Right hindlimb (tissue), 1 donor: ENCODE results near the gene TOGARAM1.

Experiments used
- DNase-seq: peaks from one replicate; pipeline ENCODE4 v3.0.0-alpha.2; 2018

TOGARAM1 gene

GRCh38 chr14:44961554-44962333 lies at the start of gene TOGARAM1, which contains the start of gene KLHL28:
TOGARAM1 (plus strand) TSS chr14:44962190; CDS start chr14:44962422, 232 bp downstream.
KLHL28 (minus strand) TSS chr14:44961947; CDS start chr14:44945928, 16,019 bp downstream.
- peak; percentile 99 for DNase-seq

DNA sequence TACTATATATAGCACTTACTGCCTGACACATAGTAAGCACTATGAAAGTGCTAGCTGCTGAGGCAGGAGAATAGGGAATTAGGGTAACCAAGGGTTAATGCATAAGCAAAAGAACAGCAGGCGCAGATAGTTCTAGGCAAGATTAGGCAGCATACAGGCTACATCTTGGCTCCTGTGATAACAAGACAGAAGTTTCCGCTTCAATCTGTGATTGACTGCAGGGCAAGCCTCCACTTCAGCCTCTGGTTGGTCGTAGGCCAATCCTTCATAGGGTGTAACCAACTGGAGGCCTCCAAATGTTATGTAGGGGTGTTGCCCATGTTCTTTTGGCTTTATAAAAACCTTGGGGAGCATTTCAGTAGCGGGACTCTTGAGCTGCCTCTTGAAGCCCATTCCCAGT lies 47.1 kb upstream of the TOGARAM1 start:
- DNase-seq: peak; percentile 53

GRCh38 chr14:44928793-44929192 lies 33.2 kb upstream of the TOGARAM1 start:
- no peak for DNase-seq

DNA sequence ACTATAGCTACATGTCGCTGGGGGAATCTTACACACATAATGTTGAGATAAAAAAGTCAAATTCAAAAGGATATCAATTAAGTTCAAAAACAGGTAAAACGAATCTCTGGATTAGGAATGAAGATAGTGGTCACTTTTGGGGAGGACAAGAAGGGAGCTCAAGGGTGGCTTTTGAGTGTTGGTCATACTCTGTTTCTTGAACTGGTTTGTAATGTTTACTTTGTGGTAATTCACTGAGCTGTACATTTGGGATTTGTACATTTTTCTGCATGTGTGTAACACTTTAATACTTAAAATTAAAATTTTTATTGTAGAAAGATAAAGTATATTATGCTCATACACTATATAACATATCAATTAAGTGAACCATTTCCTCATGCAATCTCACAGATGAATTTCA lies 26.8 kb upstream of the TOGARAM1 start:
- DNase-seq: no peak

DNA sequence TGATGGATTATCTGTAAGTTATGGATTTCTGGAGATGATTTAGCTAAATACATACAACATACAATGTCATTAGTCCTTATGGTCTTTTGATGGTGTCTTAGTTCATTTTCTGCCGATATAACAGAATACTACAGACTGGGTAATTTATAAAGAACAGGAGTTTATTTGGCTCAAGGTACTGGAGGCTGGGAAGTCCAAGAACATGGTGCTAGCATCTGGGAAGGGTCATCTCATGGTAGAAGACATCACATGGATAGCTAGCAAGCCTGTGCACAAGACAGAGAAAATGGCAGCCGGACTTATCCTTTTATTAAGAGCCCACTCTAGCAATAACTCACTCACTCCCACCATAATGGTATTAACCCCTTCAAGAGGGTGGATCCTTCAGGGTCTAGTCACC lies 24.4 kb upstream of the TOGARAM1 start:
- no peak for DNase-seq

GRCh38 chr14:44940211-44940610 lies 21.8 kb upstream of the TOGARAM1 start:
- no peak for DNase-seq

DNA sequence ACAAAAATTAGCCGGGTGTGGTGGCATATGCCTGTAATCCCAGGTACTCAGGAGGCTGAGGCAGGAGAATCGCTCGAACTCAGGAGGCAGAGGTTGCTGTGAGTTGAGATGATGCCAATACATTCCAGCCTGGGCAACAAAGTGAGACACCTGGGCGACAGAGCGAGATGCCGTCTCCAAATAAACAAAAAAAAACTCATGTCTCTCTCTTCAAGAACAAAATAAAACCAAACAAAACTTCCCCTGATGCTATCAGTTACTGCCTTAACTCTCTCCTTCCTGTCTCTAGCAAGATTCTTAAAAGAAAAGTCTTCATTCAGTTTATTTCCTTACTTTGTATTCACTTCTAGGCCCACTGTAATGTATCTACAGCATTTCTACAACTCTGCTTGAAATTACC lies 21.0 kb upstream of the TOGARAM1 start:
- DNase-seq: no peak

DNA sequence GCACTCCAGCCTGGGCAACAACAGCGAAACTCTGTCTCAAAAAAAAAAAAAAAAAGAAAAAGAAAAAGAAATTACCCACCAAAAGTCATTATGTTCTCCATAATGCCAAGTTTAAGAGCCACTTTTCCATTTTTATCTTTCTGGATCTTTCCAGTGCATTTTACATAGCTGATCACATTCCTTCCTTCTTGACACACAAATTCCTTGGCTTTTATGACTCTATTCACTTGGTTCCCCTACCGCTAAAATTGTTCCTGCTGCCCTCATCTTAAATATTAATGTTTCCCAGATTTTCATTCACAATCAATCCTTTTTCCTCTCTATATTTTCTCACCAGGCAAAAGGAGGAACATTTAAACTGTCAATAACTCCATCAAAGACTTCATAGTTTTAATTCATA lies 20.4 kb upstream of the TOGARAM1 start:
- DNase-seq: no peak

GRCh38 chr14:44942436-44942835 lies 19.6 kb upstream of the TOGARAM1 start:
- DNase-seq: no peak

DNA sequence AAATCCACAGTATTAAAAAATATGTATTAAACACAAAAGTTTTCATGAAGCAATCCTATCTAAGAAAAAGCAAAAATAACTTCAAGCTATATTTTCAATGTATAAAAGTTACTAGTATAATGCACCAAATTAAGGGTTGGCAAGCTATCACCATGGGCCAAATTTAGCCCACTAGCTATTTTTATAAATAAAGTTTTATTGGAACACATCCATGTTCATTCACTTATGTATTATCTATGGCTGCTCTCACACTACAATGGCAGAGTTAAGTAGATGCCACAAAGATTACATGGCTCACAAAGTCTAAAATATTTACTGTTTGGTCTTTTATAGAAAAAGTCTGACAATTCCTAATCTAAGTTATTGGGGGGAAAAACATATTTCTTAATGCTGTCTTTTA lies 17.9 kb upstream of the TOGARAM1 start:
- DNase-seq: no peak

DNA sequence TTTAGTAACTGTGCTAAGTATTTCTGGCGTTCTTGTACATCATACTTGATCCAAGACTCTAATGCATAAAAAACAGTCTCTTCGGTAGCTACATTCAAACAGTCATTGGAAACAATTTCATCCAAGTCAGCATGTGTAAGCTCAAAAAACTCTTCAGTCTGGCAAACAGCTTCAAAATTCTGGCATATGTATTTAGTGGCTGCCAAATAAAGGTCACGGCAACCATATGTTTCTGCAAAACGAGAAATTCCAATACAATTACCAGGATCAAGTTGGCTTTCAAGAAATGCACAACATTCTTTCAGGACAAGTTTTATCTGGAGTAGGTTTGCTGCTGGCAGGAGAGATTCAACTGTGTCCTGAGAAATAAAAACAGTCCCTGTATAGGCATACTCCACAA lies 16.7 kb upstream of the TOGARAM1 start:
- no peak for DNase-seq

GRCh38 chr14:44951051-44951450 lies 10.9 kb upstream of the TOGARAM1 start:
- DNase-seq: no peak

DNA sequence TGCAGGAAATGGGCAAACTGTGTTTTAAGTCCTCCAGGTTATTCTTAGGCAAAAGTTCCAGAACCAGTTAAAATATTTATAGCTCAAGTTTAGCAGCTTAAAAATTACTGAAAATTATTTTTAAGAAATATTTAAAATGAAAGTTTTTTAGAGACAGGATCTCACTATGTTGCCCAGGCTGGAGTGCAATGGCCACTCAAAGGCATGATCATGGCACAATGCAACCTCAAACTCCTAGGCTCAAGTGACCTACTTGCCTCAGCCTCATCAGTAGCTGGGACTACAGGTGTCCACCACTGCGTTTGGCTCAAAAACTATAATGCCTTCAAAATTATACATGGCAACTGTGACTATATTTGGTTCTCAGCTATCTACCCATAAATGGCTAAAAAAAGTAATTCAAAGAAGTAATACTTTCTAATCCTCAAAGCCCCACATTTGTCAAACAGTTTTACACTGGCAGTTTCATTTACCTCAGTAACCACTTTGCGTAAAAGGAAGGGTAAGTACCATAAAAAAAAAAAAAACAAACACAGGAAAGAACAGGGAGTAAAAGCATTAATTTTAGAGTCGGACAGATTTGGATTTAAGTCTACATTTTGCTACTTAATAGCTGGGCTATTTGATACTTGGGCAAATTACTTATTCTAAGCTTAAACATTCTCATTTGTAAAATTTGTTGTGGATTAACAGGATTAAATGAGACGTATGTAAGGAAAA lies 9.4 kb upstream of the TOGARAM1 start:
- no peak for DNase-seq

DNA sequence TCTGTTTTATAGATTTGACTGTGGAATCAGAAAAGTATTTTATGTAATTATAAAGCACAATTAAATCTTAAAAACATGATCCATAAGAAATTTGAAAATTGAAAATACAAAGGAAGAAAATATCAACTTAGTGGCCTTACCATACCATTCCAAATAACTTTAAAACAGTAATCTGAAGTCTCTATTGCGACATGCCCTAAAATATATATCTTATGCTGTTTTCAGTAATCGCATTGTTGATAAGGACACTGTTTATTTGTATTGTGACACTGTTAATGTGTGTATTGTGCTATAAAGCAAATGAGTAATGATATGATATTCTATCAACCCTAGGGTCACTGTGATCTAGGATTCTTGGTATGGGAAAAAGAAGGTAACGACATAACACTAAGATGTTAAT lies 7.2 kb upstream of the TOGARAM1 start:
- no peak for DNase-seq

GRCh38 chr14:44955528-44955927 lies 6.5 kb upstream of the TOGARAM1 start:
- DNase-seq: no peak

- DNase-seq: no peak
Measured at GRCh38 chr14:44956866-44957265, 5.1 kb upstream of the TOGARAM1 start.

DNA sequence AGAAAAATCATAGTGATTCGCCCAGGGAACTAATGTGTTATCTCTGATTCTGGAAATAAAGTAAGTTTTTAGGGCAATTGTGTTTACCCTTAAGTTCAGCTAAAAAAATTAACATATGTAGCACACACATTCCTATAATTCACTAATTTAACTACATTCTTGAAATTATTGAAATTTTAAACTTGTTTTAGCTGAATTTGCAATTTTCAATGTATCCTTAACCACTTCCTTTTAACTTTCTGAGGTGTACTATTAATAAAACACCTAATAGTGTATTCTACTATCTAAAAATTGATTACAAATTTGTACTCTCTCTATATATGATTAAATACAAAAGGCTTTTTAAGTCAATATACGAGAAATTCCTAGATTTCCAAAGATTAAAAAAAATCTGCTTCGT lies 2.5 kb upstream of the TOGARAM1 start:
- DNase-seq: no peak

GRCh38 chr14:44960146-44960545 lies 1.8 kb upstream of the TOGARAM1 start:
- no peak for DNase-seq

DNA sequence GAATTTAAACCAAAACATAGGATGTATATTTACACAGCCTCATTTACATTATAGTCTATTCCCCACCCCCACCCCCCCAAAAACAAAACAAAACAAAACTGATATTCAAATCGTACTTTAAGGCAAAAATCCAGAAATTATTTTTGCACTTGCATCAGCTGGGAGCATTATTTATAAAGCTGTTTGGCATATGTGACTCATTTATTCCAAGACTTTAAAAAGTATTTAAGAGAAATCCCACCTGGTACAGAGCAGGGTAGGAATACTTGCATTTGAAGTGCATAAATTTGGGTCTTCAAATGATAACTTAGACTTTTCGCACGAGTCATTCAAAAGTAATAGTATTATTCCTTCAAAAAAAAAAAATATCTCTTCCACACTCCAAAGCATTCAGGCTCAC lies 1.3 kb upstream of the TOGARAM1 start:
- no peak for DNase-seq

- DNase-seq: peak; percentile 74
Measured at GRCh38 chr14:44961151-44961553, 838 bp upstream of the TOGARAM1 start.

DNA sequence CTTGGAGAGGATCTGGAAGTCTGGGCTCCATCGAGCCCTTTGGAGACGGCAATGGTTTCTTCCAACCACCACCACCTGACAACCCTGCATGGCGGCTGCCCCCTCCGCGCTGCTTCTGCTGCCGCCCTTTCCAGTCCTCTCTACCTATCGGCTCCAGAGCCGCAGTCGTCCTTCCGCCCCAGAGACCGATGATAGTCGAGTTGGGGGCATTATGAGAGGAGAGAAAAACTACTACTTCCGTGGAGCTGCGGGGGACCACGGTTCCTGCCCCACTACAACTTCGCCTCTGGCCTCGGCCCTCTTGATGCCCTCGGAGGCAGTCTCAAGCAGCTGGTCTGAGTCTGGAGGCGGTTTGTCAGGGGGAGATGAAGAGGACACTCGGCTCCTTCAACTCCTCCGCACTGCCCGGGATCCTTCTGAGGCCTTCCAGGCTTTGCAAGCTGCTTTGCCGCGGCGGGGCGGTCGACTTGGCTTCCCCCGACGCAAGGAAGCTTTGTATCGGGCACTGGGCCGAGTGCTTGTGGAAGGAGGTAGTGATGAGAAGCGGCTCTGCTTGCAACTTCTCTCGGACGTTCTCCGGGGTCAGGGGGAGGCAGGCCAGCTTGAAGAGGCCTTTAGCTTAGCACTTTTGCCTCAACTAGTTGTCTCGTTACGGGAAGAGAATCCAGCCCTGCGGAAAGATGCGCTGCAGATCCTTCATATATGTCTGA lies 499 bp downstream of the TOGARAM1 start:
- DNase-seq: peak; percentile 81

GRCh38 chr14:44963044-44963528 lies 1.1 kb downstream of the TOGARAM1 start:
- no peak for DNase-seq

DNA sequence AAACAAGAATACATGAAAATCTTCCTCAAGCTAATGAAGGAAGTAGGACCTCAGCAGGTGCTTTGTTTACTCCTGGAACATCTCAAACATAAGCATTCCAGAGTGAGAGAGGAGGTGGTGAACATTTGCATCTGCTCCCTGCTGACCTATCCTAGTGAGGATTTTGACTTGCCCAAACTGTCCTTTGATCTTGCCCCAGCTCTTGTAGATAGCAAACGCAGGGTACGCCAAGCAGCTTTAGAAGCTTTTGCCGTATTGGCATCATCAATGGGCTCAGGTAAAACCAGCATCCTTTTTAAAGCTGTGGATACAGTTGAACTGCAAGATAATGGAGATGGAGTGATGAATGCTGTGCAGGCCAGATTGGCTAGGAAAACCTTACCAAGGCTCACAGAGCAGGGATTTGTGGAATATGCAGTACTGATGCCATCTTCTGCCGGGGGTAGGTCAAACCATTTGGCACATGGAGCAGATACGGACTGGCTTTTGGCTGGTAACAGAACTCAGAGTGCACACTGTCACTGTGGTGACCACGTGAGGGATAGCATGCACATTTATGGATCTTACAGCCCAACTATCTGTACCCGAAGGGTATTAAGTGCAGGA lies 1.9 kb downstream of the TOGARAM1 start:
- peak; percentile 26 for DNase-seq
